Measurements from ENCODE around the gene PBLD. TPM values are rescaled to one million over a fixed set of nuclear protein-coding genes. Genes with fewer than 3 reads are reported as not detected.

Gene PBLD
- polyA plus RNA-seq, 3 donors, result 1.5 to 3.4 (median 2.5) TPM

- Histone ChIP-seq H3K4me1 (ENCODE audit: control insufficient read depth in 1 of 2, insufficient read depth in 2 of 2, low read length in 2 of 2) (no peaks in the 10 kb centered on the region), H3K27ac (ENCODE audit: low read depth in 1 of 2, low read length in 2 of 2) (no peak overlapping the region), H3K4me2 (replicated peaks; ENCODE audit: extremely low read depth, low read length, poor library complexity, severe bottlenecking) (no peak overlapping the region), H2AFZ (ENCODE audit: insufficient read depth, low read depth, low read length, poor library complexity, severe bottlenecking) (no peak overlapping the region), H4K20me1 (ENCODE audit: insufficient read depth, low read length) (peaks cover 44% of the 10 kb centered on the region), H3K9me3 (replicated peaks in 1 of 2; ENCODE audit: control insufficient read depth in 1 of 2, insufficient read depth in 1 of 2, low read length in 2 of 2) (no peaks in the 10 kb centered on the region), H3K79me2 (ENCODE audit: insufficient read depth, low read length) (peaks cover 6% of the 10 kb centered on the region), H3K9ac (ENCODE audit: insufficient read depth, low read length, poor library complexity, severe bottlenecking) (no peak overlapping the region), H3K4me3 (replicated peaks in 1 of 3; ENCODE audit: low read depth in 2 of 3, low read length in 3 of 3) (no peak overlapping the region), H3K27me3 (ENCODE audit: control insufficient read depth in 2 of 2, insufficient read depth in 2 of 2, low read length in 2 of 2) (no peaks in the 10 kb centered on the region), H3K36me3 (replicated peaks in 1 of 2; ENCODE audit: control insufficient read depth in 1 of 2, insufficient read depth in 2 of 2, low read length in 2 of 2) (peaks cover 42 to 55% of the 10 kb centered on the region in 2 donors)
- H3K27me3 Mint-ChIP-seq (ENCODE audit: low read depth in 3 of 3), result no peaks in the 10 kb centered on the region
- no peak for DNase-seq
- H3K4me3 Mint-ChIP-seq, result no peak overlapping the region
- peaks cover 38 to 58% of the 10 kb centered on the region in 2 donors for H3K36me3 Mint-ChIP-seq
- intact Hi-C loops (cut with micrococcal nuclease), result loop anchor here in 1 of 2 donors (5.0 kb wide), 1 partner anchor 134 kb away; no protein-coding TSS in a partner anchor
- no peaks in the 10 kb centered on the region for H3K9me3 Mint-ChIP-seq
- H3K27ac Mint-ChIP-seq, result peak overlapping the region in 1 of 7 donors; percentile 40
- 60% methylated on average over 1 of the region's 4 CpGs for WGBS (ENCODE audit: insufficient coverage)
- H3K4me1 Mint-ChIP-seq, result no peaks in the 10 kb centered on the region
- TF ChIP-seq CTCF (IDR thresholded peaks at IDR 0.05), result no peak
These were observed 14.0 kb upstream of the PBLD start for GRCh38 chr10:68346774-68347173.

GRCh38 chr10:68345621-68346020, 12.9 kb upstream of the PBLD start:
- Histone ChIP-seq H3K4me2 (replicated peaks; ENCODE audit: extremely low read depth, low read length, poor library complexity, severe bottlenecking) (no peak overlapping the region), H3K4me3 (replicated peaks in 1 of 3; ENCODE audit: low read depth in 2 of 3, low read length in 3 of 3) (no peak overlapping the region), H3K9me3 (replicated peaks in 1 of 2; ENCODE audit: control insufficient read depth in 1 of 2, insufficient read depth in 1 of 2, low read length in 2 of 2) (no peaks in the 10 kb centered on the region), H2AFZ (ENCODE audit: insufficient read depth, low read depth, low read length, poor library complexity, severe bottlenecking) (no peak overlapping the region), H3K9ac (ENCODE audit: insufficient read depth, low read length, poor library complexity, severe bottlenecking) (no peak overlapping the region), H3K79me2 (ENCODE audit: insufficient read depth, low read length) (peaks cover 17% of the 10 kb centered on the region), H3K4me1 (ENCODE audit: control insufficient read depth in 1 of 2, insufficient read depth in 2 of 2, low read length in 2 of 2) (no peaks in the 10 kb centered on the region), H3K27ac (ENCODE audit: low read depth in 1 of 2, low read length in 2 of 2) (no peak overlapping the region), H3K27me3 (ENCODE audit: control insufficient read depth in 2 of 2, insufficient read depth in 2 of 2, low read length in 2 of 2) (no peaks in the 10 kb centered on the region), H4K20me1 (ENCODE audit: insufficient read depth, low read length) (peaks cover 56% of the 10 kb centered on the region), H3K36me3 (replicated peaks in 1 of 2; ENCODE audit: control insufficient read depth in 1 of 2, insufficient read depth in 2 of 2, low read length in 2 of 2) (peaks cover 53 to 60% of the 10 kb centered on the region in 2 donors)
- Mint-ChIP-seq H3K27me3 (ENCODE audit: low read depth in 3 of 3) (no peaks in the 10 kb centered on the region), H3K4me1 (no peaks in the 10 kb centered on the region), H3K4me3 (no peak overlapping the region), H3K27ac (no peak overlapping the region), H3K36me3 (peaks cover 50 to 65% of the 10 kb centered on the region in 2 donors), H3K9me3 (no peaks in the 10 kb centered on the region)
- TF ChIP-seq CTCF (IDR thresholded peaks at IDR 0.05), result no peak
- no CpG with 5 or more reads among the region's 4 CpGs for WGBS (ENCODE audit: insufficient coverage)
- no peak for DNase-seq
- intact Hi-C loops (cut with micrococcal nuclease), result loop anchor here in 1 of 2 donors (5.0 kb wide), 1 partner anchor 133 kb away; no protein-coding TSS in a partner anchor
